CD14-positive monocyte (primary cell): ENCODE results near the gene EPB41L4B. TPM values are rescaled to one million over a fixed set of nuclear protein-coding genes. Genes with fewer than 3 reads are reported as not detected.

Experiments used
- DNase-seq, 3 donors: peaks; one replicate each; pipeline ENCODE4 v3.0.0-alpha.2; 2011 to 2022
- H2AFZ ChIP-seq: 2 replicates; pipeline ENCODE4 v1.6.0; 2012; ENCODE audit warnings: mild to moderate bottlenecking, low read depth, low read length, inconsistent platforms; ENCODE audit not compliant: insufficient read depth, poor library complexity, severe bottlenecking
- H3K27ac ChIP-seq, 2 donors: 1 replicate in 1 of 2; 2 replicates in 1 of 2; pipeline ENCODE4 v1.5.1; 2012 to 2013; ENCODE audit warnings: low read length in 2 of 2, control low read depth in 1 of 2, inconsistent platforms in 1 of 2, low read depth in 1 of 2, mild to moderate bottlenecking in 1 of 2
- H3K27me3 ChIP-seq, 2 donors: one replicate each; pipeline versions ENCODE4 v1.6.0 to v1.6.1; 2011 to 2013; ENCODE audit warnings: low read length in 2 of 2; ENCODE audit not compliant: control insufficient read depth in 2 of 2, insufficient read depth in 2 of 2
- H3K36me3 ChIP-seq, 2 donors: replicated peaks in 1 of 2; 1 replicate in 1 of 2; 2 replicates in 1 of 2; pipeline versions ENCODE4 v1.5.1 to v1.6.1; 2012 to 2013; ENCODE audit warnings: low read length in 2 of 2, control low read depth in 1 of 2, inconsistent platforms in 1 of 2, mild to moderate bottlenecking in 1 of 2; ENCODE audit not compliant: insufficient read depth in 2 of 2, control insufficient read depth in 1 of 2
- H3K4me1 ChIP-seq, 2 donors: 1 replicate in 1 of 2; 2 replicates in 1 of 2; pipeline versions ENCODE4 v1.5.1 to v1.6.1; 2012 to 2013; ENCODE audit warnings: low read length in 2 of 2, control low read depth in 1 of 2, inconsistent platforms in 1 of 2, mild to moderate bottlenecking in 1 of 2, moderate library complexity in 1 of 2; ENCODE audit not compliant: insufficient read depth in 2 of 2, control insufficient read depth in 1 of 2
- H3K4me2 ChIP-seq: replicated peaks from 2 replicates; pipeline ENCODE3; 2012; ENCODE audit warnings: low read length, moderate library complexity, mild to moderate bottlenecking; ENCODE audit not compliant: poor library complexity, severe bottlenecking; ENCODE audit errors: extremely low read depth
- H3K4me3 ChIP-seq, 3 experiments: fragments of 200-600 bp in 1 of 3; sonication (generic) in 1 of 3; replicated peaks in 1 of 3; 1 replicate in 2 of 3; 2 replicates in 1 of 3; pipeline ENCODE4 v1.5.1; 2011 to 2013; ENCODE audit warnings: low read length in 3 of 3, mild to moderate bottlenecking in 3 of 3, control low read depth in 2 of 3, low read depth in 2 of 3, inconsistent platforms in 1 of 3, moderate library complexity in 1 of 3
- H3K79me2 ChIP-seq: 2 replicates; pipeline ENCODE4 v1.6.0; 2012; ENCODE audit warnings: mild to moderate bottlenecking, control low read depth, inconsistent platforms, low read length, moderate library complexity; ENCODE audit not compliant: insufficient read depth
- H3K9ac ChIP-seq: 2 replicates; pipeline ENCODE4 v1.6.0; 2017; ENCODE audit warnings: low read length, mild to moderate bottlenecking; ENCODE audit not compliant: insufficient read depth, poor library complexity, severe bottlenecking
- H3K9me3 ChIP-seq, 2 donors: replicated peaks in 1 of 2; 1 replicate in 1 of 2; 2 replicates in 1 of 2; pipeline versions ENCODE4 v1.5.1 to v1.6.1; 2012 to 2013; ENCODE audit warnings: low read length in 2 of 2, control low read depth in 1 of 2; ENCODE audit not compliant: control insufficient read depth in 1 of 2, insufficient read depth in 1 of 2
- H4K20me1 ChIP-seq: 2 replicates; pipeline ENCODE4 v1.6.0; 2012; ENCODE audit warnings: mild to moderate bottlenecking, low read length, control low read depth, moderate library complexity; ENCODE audit not compliant: insufficient read depth
- H3K27ac Mint-ChIP-seq, 7 donors: one replicate each; pipeline ENCODE4 v1.8.0; 2020; ENCODE audit warnings: mild to moderate bottlenecking in 7 of 7, mixed read lengths in 7 of 7, moderate library complexity in 6 of 7, inconsistent platforms in 2 of 7
- H3K27me3 Mint-ChIP-seq, 3 donors: one replicate each; pipeline ENCODE4 v1.8.0; 2021 to 2022; ENCODE audit warnings: low read depth in 3 of 3, mild to moderate bottlenecking in 3 of 3, mixed read lengths in 3 of 3, moderate library complexity in 3 of 3, inconsistent platforms in 1 of 3
- H3K36me3 Mint-ChIP-seq, 2 donors: one replicate each; pipeline ENCODE4 v1.8.0; 2020; ENCODE audit warnings: mixed read lengths in 2 of 2, inconsistent platforms in 1 of 2, mild to moderate bottlenecking in 1 of 2
- H3K4me1 Mint-ChIP-seq: one replicate; pipeline ENCODE4 v1.8.0; 2020; ENCODE audit warnings: mild to moderate bottlenecking, mixed read lengths
- H3K4me3 Mint-ChIP-seq, 2 donors: one replicate each; pipeline ENCODE4 v1.8.0; 2020; ENCODE audit warnings: mild to moderate bottlenecking in 2 of 2, mixed read lengths in 2 of 2, moderate library complexity in 1 of 2
- H3K9me3 Mint-ChIP-seq, 7 donors: one replicate each; pipeline ENCODE4 v1.8.0; 2020 to 2022; ENCODE audit warnings: mixed read lengths in 7 of 7, mild to moderate bottlenecking in 6 of 7, moderate library complexity in 6 of 7, inconsistent platforms in 2 of 7
- WGBS: methylation state at CpG from one replicate; pipeline ENCODE4 v1.1.5; 2013; ENCODE audit warnings: missing lambda C conversion rate; ENCODE audit not compliant: insufficient coverage; 5-methylcytosine and 5-hydroxymethylcytosine counted together
- intact Hi-C, 2 donors: fragments of 100-400 bp; cut with micrococcal nuclease; formaldehyde crosslinking; loops; one replicate each; pipeline versions ENCODE4 v1.15.0 to v1.15.1; 2023
- polyA plus RNA-seq, 3 donors: library from polyadenylated mRNA; depleted of rRNA in 1 of 3; unstranded in 2 of 3; stranded (reverse) in 1 of 3; fragments of 300-500 nt in 2 of 3; fragments of >200 nt in 1 of 3; fragmentation: Illumina TruSeq in 2 of 3; gene quantifications; 1 replicate in 2 of 3; 2 replicates in 1 of 3; pipeline ENCODE4 v1.2.3, GENCODE V29; 2012 to 2021
- TF ChIP-seq, protein P1 (sequence below): fragments of 200-600 bp; IDR thresholded peaks from one replicate; pipeline ENCODE4 v1.8.0; 2022; ENCODE audit warnings: antibody characterized with exemption, mild to moderate bottlenecking

EPB41L4B gene
- polyA plus RNA-seq, 3 donors = not detected

DNA sequence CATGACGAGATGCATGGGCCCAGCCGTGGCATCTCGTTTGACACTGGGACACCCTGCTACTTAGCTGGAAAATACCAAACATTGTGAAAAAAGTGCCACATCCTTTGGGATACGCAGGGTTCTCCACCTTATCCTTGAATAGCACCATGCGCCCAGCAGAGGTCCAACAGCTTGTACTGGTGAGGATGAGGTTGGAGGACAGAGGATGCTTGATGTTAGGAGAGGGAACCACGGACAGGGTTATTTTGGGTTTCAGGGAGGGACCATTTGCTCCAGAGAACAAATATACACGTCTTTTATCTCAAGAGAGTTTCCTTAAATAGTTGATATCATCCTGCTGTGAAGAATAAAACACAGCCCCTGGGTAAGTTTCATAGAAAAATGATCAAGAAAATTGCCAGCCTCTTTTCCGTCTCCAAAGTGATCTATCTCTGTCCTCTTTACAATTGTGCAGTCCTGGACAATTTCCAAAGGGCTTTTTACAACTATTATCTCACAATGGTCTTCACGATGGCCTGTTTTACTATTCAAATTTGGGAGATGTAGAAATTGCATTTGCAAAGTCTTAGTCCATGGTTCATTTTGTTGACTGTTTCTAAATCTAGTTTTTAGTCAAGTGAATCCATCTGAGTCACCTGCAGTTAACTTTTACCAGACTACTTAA is 133.9 kb downstream of the EPB41L4B start:
- Histone ChIP-seq H3K36me3 (no peaks in the 10 kb centered on the region), H3K27ac (no peak overlapping the region), H3K4me3 (no peak overlapping the region), H3K4me2 (no peak overlapping the region), H3K4me1 (no peaks in the 10 kb centered on the region), H3K27me3 (no peaks in the 10 kb centered on the region), H2AFZ (no peak overlapping the region), H3K9me3 (no peaks in the 10 kb centered on the region), H4K20me1 (no peaks in the 10 kb centered on the region), H3K9ac (no peak overlapping the region), H3K79me2 (no peaks in the 10 kb centered on the region)
- no peaks in the 10 kb centered on the region for H3K36me3 Mint-ChIP-seq
- peaks cover 11 to 32% (median 22%) of the 10 kb centered on the region in 3 donors for H3K27me3 Mint-ChIP-seq
- DNase-seq = no peak
- TF ChIP-seq, protein P1, sequence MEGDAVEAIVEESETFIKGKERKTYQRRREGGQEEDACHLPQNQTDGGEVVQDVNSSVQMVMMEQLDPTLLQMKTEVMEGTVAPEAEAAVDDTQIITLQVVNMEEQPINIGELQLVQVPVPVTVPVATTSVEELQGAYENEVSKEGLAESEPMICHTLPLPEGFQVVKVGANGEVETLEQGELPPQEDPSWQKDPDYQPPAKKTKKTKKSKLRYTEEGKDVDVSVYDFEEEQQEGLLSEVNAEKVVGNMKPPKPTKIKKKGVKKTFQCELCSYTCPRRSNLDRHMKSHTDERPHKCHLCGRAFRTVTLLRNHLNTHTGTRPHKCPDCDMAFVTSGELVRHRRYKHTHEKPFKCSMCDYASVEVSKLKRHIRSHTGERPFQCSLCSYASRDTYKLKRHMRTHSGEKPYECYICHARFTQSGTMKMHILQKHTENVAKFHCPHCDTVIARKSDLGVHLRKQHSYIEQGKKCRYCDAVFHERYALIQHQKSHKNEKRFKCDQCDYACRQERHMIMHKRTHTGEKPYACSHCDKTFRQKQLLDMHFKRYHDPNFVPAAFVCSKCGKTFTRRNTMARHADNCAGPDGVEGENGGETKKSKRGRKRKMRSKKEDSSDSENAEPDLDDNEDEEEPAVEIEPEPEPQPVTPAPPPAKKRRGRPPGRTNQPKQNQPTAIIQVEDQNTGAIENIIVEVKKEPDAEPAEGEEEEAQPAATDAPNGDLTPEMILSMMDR = no peak
- no peaks in the 10 kb centered on the region for H3K4me1 Mint-ChIP-seq
- intact Hi-C loops = no loop called here
- H3K27ac Mint-ChIP-seq = no peak overlapping the region
- 90% methylated on average over 3 of the region's 9 CpGs for WGBS
- H3K9me3 Mint-ChIP-seq = peaks cover 0 to 2% (median 0%) of the 10 kb centered on the region in 7 donors
- no peak overlapping the region for H3K4me3 Mint-ChIP-seq

DNA sequence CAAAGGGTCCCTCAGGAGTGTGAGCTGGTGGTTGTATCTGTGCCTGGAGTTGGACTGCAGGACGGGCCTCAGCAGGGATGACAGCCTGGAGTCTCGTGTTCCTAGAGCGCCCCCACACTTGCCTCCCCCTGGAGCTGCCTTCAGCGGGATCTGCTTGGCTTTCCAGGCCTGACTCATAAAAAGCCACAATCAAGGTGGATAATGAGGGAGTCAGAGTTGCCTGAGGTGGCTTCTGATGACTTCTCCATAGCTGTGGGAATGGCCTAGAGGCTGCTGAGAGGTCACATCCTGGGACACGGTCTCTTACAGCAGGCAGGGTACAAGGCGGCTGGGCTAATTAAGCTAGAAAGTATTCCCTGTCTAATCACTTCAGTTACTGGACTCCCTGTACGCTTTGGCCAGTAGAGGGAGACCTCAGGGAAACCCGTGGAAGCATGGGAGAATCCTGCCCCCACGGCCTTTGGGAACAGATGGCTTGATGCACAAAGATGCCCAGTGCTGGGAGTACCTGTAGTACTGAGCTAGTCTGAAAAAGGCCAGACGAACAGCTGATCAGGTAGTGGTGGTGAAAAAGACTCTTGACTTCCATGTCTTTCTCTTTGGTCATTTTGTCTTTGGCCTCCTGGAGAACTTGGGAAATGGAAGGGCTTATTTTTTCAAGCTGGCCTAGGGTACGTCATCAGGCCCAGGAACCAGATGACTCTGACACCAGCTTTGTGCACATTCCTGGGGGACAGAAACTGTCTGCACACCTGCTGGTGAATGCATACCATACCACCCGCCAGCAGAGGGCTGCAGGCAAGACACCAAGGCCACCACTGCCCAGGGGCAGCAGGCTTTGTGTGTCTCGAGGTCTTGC is 137.7 kb downstream of the EPB41L4B start:
- H3K79me2 ChIP-seq = no peaks in the 10 kb centered on the region
- H3K4me2 ChIP-seq = no peak overlapping the region
- H3K36me3 ChIP-seq = no peaks in the 10 kb centered on the region
- peaks cover 14 to 29% (median 25%) of the 10 kb centered on the region in 3 donors for H3K27me3 Mint-ChIP-seq
- TF ChIP-seq, protein P1 = no peak
- H3K4me1 Mint-ChIP-seq = no peaks in the 10 kb centered on the region
- intact Hi-C loops = no loop called here
- H3K27ac Mint-ChIP-seq = no peak overlapping the region
- peaks cover 0 to 5% (median 0%) of the 10 kb centered on the region in 7 donors for H3K9me3 Mint-ChIP-seq
- H3K36me3 Mint-ChIP-seq = no peaks in the 10 kb centered on the region
- no peaks in the 10 kb centered on the region for H3K4me1 ChIP-seq
- no peak overlapping the region for H3K4me3 ChIP-seq
- H4K20me1 ChIP-seq = no peaks in the 10 kb centered on the region
- no peak overlapping the region for H3K27ac ChIP-seq
- H3K9ac ChIP-seq = no peak overlapping the region
- WGBS = 79% methylated on average over 9 of the region's 13 CpGs
- no peak overlapping the region for H2AFZ ChIP-seq
- H3K4me3 Mint-ChIP-seq = no peak overlapping the region
- no peak for DNase-seq
- H3K9me3 ChIP-seq = no peaks in the 10 kb centered on the region
- H3K27me3 ChIP-seq = no peaks in the 10 kb centered on the region
